A673 (cell line): ENCODE measurements around the gene PDGFA.

Experiments
- CTCF ChIP-seq: fragments of 300-800, 200-600 bp; sonication (generic); conservative IDR thresholded peaks from 2 replicates; pipeline ENCODE4 v1.5.1; 2017; ENCODE audit warnings: low read depth, mild to moderate bottlenecking, antibody characterized with exemption, low read length, moderate library complexity, mixed read lengths
- EZH2 ChIP-seq: fragments of 200-600 bp; sonication (generic); IDR thresholded peaks from 2 replicates; pipeline ENCODE4 v1.6.1; 2017; ENCODE audit warnings: borderline replicate concordance, low read depth, mild to moderate bottlenecking, mixed read lengths, antibody characterized with exemption, low read length; ENCODE audit not compliant: poor library complexity, severe bottlenecking

GRCh38 chr7:564176-564865 lies 44.7 kb upstream of the PDGFA start:
- TF ChIP-seq CTCF = no peak
- TF ChIP-seq EZH2 = no peak
